GM19455 (cell line): Measurements from ENCODE around the gene MCRIP1.

Source experiments
- ATAC-seq: cut with Tn5 transposase; IDR thresholded peaks from one replicate; pipeline ENCODE4 v1.9.1; 2021; ENCODE audit not compliant: unreplicated experiment

The MCRIP1 gene

DNA sequence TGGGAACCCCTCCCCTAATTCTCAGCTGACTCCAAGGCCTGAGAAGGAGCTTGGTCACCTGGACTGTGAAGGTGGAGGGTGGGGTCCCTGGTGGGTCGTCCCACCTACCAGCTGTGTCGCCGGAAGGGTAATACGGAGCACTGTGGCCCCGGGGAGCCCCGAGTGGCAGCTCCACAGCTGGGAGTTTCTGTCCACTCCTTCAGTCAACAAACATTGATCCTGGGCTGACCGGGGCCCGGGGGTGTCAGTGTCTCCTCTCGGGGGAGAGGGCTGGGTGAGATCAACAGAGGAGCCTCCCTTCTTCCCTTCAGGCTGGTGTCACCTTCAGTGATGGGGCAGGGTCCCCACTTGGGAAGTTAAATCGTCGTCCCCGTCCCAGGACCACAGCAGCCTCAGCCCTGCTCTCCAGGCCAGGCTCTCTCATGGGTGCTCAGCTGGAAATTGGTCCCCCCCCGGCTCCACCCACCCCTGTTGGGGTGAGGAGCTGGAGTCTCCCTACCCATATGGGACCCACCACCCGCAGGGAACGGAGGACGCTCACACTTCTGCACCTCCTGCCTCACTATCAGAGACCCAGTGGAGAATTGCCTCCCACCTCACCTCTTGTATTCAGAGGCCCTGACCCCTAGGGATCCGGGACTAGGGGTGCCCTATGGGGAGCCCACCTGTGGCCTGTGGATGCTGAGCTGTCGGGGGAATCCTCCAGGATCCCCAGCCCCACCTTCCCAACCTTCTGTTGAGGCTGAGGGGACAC, 27.2 kb downstream of the MCRIP1 start:
- no peak for ATAC-seq

DNA sequence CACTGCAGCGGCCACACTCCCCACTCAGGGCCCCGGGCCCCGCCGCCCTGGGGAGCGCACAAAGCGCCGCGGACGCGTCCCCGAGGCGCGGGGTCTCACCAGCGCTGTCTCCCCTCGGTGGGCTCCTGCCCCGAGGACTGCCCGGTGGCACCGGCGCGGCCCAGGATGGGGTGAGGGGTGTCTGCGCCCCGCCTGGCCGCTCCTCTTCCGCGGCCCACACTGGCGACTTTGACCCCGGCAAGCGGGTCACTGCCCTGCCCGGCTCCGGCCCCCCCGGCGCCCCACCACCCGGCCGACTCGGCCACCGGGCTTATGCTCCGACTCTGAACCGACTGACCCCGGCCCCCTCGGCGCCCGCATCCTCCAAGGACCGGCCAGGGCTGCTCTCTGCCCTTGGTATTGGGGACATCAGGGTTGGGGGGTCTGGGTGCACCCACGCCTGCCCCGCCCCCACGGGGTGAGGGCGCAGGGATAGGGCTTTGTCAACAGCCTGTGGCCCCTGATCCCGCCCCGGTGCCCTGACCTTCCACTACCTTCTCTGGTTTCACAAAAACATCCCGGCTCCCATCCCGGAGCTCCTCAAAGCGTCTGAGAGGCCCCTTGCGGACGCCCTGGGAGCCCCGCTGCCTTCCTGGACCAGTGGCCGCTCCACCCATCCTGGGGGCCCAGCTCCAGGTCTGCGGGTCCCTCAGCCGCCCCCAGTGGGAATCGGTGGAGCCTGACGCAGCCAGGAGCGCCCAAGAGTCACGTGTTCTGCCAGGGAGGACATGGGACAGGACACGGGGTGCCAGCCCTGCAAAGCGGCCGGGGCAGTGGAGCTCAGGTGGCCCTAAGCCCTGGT, 28.3 kb downstream of the MCRIP1 start:
- ATAC-seq = no peak

DNA sequence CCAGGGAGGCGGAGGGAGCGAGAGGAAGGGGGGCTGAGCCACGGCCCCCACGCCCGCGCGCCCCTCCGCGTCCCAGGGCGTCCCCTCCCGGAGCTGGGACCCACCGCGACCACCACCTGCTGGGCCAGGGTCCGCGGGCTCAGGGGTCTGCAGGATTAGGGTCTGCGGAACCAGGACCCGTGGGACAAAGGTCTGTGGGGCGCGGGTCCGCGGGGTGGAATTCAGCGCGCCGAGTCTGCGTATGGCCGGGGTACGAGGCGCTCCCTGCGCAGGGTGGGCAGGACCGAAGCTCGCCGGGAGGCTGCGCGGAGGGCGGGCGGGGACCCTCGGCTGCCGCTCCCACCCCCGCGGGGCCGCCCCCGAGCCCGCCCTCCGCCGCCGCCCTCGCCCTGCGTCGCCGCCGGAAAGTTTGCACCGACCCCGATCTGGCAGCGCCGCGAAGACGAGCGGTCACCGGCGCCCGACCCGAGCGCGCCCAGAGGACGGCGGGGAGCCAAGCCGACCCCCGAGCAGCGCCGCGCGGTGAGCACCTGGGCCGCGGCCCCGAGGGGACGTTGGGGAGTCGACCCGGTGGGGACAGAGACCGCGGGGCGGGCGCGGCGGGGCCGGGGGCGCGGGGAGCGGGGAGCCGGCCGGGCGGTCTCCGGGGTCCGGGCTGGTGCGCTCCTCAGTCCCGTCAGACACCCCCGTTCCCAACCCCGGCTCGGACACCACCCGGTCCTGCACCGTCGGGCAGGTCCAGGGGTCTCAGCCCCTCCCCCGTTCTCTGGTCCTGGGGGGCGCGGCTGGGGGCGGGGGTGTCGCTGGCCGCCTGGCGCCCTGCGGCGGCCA, 29.1 kb downstream of the MCRIP1 start, which contains the start of gene GCGR:
TSS of gene GCGR (plus strand) at position 423 of the 831 bp plus-strand sequence. CDS start 4,869 bp downstream, outside the sequence.
- no peak for ATAC-seq

- ATAC-seq = no peak
Observed at GRCh38 chr17:81802856-81803643, 30.0 kb downstream of the MCRIP1 start.

- no peak for ATAC-seq
Observed at GRCh38 chr17:81802048-81802758, 30.9 kb downstream of the MCRIP1 start.

GRCh38 chr17:81801327-81801726, 31.8 kb downstream of the MCRIP1 start:
- no peak for ATAC-seq

DNA sequence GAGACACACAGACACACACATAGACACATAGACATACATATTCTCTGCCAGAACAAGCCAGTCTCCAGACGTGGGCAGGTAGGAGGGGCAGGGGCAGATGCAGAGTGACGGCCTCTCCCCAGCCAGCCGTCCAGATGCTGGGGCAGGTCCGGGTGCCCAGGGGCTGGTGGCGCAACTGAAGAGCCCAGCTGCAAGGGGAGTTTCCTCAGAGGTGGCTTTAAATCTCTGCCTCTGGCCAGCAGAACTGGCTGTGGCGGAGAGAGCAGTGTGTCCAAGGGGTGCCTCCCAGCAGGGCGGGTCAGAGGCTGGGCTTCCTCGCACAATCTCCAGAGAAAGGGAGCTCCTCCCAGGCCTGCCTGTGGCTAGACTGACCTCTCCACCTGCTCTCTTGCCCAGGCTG, 38.6 kb downstream of the MCRIP1 start:
- ATAC-seq = no peak

DNA sequence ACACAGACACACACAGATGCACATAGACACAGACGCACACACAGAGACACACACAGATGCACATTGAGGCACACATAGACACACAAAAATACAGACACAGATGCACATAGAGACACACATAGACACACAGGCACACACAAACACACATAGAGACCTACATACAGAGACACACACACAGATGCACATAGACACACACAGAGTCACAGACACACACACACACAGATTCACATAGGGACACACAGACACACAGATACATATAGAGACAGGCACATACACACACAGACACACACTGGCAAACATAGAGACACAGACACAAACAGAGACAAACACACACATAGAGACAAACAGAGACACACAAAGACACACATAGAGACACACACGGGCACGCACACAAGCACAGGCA, 39.0 kb downstream of the MCRIP1 start:
- no peak for ATAC-seq

DNA sequence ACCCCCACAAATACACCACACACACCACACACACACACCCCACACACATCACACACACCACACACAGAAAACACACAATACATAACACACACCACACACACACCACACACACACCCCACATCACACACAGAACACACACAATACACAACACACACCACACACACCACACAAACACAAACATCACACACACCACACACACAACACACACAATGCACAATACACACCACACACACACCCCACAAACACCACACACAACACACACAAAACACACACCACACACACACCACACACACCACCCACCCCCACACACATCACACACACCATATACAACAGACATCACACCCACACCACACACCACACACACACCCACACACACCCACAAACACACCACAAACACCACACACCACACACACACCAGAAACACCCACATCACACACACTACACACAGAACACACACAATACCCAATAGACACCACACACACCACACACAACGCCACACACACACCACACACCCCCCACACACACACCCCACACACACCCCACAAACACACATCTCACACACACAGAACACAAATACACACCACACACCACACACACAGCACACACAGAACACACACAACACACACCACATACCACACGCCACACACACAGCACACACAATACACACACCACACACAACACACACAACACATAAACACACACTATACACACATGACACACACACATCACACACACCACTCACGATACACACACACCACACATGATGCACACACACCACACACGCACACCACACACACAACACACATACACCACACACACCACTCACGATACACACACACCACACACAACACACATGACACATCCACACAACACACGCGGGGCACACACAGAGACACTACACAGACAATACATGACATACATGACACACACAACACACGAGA, 40.1 kb downstream of the MCRIP1 start:
- no peak for ATAC-seq
